GM12874 (cell line): Measurements from ENCODE around the gene UCHL1.

ENCODE experiments used
- CTCF ChIP-seq: IDR thresholded peaks from 2 replicates; pipeline ENCODE4 v1.5.1; 2011; ENCODE audit warnings: low read depth, mild to moderate bottlenecking, control low read depth, low read length, moderate library complexity; ENCODE audit not compliant: insufficient read depth

UCHL1 gene

GRCh38 chr4:41260116-41260733 is 3.5 kb downstream of the UCHL1 start:
- no peak for TF ChIP-seq CTCF

- TF ChIP-seq CTCF = no peak
Measured at GRCh38 chr4:41262198-41262597, 5.5 kb downstream of the UCHL1 start.

GRCh38 chr4:41264212-41264611 is 7.5 kb downstream of the UCHL1 start:
- no peak for TF ChIP-seq CTCF

- TF ChIP-seq CTCF = no peak
Measured at GRCh38 chr4:41267997-41268396, 11.3 kb downstream of the UCHL1 start.

GRCh38 chr4:41268721-41269517 is 12.2 kb downstream of the UCHL1 start:
- TF ChIP-seq CTCF = no peak

- TF ChIP-seq CTCF = no peak
Measured at GRCh38 chr4:41269682-41270081, 13.0 kb downstream of the UCHL1 start.

- TF ChIP-seq CTCF = no peak
Measured at GRCh38 chr4:41280010-41280409, 23.3 kb downstream of the UCHL1 start.
